Astrocyte of the cerebellum (primary cell): ENCODE data around the gene HHATL.

ENCODE experiments used
- DNase-seq: peaks from one replicate; pipeline ENCODE4 v3.0.0-alpha.2; 2011; ENCODE audit warnings: low read depth
- H3K4me3 ChIP-seq: 2 replicates; pipeline ENCODE4 v1.5.1; 2011; ENCODE audit warnings: mild to moderate bottlenecking, low read depth, low read length, moderate library complexity
- in situ Hi-C: cut with HindIII; loops from 2 replicates; pipeline ENCODE4 v1.10.0; 2017; ENCODE audit warnings: low sequenced_read_pairs
- TF ChIP-seq, protein P1 (sequence below): IDR thresholded peaks from 2 replicates; pipeline ENCODE4 v1.5.1; 2012; ENCODE audit warnings: low read length, low read depth, moderate library complexity, mild to moderate bottlenecking; ENCODE audit errors: missing control alignments

HHATL gene

DNA sequence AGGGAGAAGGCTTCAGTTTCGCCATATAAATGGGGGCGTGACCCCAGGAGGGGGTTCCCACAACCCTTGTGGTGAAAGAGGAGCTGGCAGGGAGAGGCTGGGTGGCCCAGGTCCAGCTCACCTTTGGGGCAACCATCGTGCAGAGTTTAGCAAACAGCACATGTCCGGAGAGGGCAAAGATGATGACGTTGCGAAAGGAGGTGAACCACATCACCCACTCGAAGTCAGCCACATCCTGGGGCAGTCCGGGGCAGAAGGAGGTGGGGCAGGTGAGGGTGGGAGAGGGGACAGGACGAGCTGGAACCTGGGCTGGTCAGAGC lies 3.7 kb downstream of the HHATL start:
- TF ChIP-seq, protein P1, sequence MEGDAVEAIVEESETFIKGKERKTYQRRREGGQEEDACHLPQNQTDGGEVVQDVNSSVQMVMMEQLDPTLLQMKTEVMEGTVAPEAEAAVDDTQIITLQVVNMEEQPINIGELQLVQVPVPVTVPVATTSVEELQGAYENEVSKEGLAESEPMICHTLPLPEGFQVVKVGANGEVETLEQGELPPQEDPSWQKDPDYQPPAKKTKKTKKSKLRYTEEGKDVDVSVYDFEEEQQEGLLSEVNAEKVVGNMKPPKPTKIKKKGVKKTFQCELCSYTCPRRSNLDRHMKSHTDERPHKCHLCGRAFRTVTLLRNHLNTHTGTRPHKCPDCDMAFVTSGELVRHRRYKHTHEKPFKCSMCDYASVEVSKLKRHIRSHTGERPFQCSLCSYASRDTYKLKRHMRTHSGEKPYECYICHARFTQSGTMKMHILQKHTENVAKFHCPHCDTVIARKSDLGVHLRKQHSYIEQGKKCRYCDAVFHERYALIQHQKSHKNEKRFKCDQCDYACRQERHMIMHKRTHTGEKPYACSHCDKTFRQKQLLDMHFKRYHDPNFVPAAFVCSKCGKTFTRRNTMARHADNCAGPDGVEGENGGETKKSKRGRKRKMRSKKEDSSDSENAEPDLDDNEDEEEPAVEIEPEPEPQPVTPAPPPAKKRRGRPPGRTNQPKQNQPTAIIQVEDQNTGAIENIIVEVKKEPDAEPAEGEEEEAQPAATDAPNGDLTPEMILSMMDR, result no peak
- DNase-seq, result no peak
- in situ Hi-C loops, result no loop called here
- no peak overlapping the region for H3K4me3 ChIP-seq

- in situ Hi-C loops, result no loop called here
- DNase-seq, result no peak
- no peak overlapping the region for H3K4me3 ChIP-seq
- TF ChIP-seq, protein P1, result no peak
Measured at GRCh38 chr3:42698216-42698910, 4.2 kb downstream of the HHATL start.

- DNase-seq, result no peak
- no peak overlapping the region for H3K4me3 ChIP-seq
- in situ Hi-C loops, result no loop called here
- TF ChIP-seq, protein P1, result no peak
Measured at GRCh38 chr3:42697289-42698051, 5.1 kb downstream of the HHATL start.

GRCh38 chr3:42696356-42697288 lies 6.0 kb downstream of the HHATL start:
- TF ChIP-seq, protein P1, result no peak
- in situ Hi-C loops, result no loop called here
- no peak for DNase-seq
- H3K4me3 ChIP-seq, result no peak overlapping the region

DNA sequence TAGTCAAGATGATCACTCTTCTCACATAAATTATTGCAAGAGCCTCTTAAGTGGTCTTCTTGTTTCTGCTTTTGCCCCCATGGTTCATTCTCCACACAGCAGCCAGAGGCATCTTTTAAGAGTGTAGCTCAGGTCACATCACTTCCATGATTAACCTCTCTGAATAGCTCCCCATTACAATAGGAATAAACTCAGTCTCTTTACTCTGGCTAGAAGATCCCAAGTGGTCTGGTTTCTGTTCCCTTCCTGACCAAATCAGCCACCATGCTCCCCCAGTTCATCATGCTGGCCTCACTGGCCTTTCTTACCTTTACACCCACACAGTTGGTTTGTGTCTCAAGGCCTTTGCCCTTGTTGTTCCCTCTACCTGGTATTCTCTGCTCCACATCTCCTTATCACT lies 8.2 kb downstream of the HHATL start:
- TF ChIP-seq, protein P1, result no peak
- no peak for DNase-seq
- no peak overlapping the region for H3K4me3 ChIP-seq
- in situ Hi-C loops, result loop anchor here (5.0 kb wide), 1 partner anchor 42 kb away; the partner anchor contains the start of gene ZBTB47

- no peak overlapping the region for H3K4me3 ChIP-seq
- TF ChIP-seq, protein P1, result no peak
- DNase-seq, result no peak
- in situ Hi-C loops, result loop anchor here (5.0 kb wide), 1 partner anchor 41 kb away; the partner anchor contains the start of gene ZBTB47
Measured at GRCh38 chr3:42693530-42693930, 9.1 kb downstream of the HHATL start.
